HG03558 (cell line): Measurements from ENCODE around the gene FMN1.

Experiments
- ATAC-seq: cut with Tn5 transposase; IDR thresholded peaks from one replicate; pipeline ENCODE4 v1.9.1; 2021; ENCODE audit warnings: moderate number of reproducible peaks; ENCODE audit not compliant: unreplicated experiment; ENCODE audit errors: extremely low read depth

FMN1 gene

DNA sequence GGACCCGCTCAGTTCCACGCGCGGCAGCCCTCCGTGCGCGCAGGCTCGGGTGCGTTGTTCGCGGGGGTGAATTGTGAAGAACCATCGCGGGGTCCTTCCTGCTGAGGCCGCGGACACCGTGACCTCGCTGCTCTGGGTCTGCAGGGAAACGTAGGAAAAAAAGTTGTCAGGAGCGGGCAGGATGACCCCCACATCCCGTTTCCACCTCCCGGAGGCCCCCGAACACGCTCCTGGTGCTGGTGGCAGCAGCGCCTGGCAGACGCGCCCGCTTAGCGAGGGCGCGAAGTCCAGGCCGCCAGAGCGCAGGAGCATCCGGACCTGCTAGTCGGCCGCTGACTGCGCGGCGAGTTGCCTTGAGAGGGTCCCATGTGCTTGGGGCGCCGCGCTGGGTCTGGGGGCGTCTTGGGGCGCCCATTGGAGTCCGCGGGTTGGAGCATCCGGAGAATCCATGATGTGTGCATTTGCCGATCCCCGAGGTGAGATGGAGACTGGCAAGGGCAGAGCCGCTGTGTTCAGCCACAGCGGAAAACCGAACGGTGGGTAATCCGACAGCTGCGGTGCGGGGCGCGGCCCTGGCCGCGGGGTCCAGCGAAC lies 476.2 kb downstream of the FMN1 start:
- ATAC-seq = no peak

DNA sequence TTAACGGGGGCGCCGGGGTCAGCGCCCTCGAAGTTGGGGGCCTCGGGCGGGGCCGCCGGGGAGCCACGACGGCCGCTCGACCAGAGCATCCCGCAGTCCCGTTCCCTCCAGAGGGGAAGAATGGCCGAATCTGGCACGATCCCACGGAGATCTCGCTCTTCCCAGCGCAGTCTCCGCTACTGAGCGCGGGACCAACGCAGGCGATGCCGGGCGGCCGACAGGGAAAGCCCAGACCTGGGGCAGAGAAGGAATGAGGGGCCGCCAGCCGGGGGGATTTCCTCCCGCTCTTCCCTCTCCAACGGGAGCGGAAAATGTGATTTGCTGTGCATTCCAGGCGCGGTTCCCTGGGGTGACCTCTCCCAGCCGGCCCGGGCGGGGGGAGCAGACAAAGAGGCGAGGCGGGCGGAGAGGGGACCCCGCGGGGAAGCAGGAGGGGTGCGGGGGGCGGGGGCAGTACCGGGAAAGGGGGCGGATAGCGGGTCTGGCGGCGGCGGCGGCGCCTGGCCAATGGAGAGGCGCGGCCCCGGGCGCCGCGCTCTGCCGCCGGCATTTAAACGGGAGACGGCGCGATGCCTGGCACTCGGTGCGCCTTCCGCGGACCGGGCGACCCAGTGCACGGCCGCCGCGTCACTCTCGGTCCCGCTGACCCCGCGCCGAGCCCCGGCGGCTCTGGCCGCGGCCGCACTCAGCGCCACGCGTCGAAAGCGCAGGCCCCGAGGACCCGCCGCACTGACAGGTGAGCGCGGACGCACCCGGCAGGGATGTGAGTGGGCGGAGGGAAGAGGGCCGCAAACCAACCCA lies 476.9 kb downstream of the FMN1 start, which contains the start of gene GREM1:
Gene GREM1, plus strand, starts transcription at position 579 of the 801 bp plus-strand sequence. CDS start 12,687 bp downstream, outside the sequence.
- ATAC-seq = no peak

DNA sequence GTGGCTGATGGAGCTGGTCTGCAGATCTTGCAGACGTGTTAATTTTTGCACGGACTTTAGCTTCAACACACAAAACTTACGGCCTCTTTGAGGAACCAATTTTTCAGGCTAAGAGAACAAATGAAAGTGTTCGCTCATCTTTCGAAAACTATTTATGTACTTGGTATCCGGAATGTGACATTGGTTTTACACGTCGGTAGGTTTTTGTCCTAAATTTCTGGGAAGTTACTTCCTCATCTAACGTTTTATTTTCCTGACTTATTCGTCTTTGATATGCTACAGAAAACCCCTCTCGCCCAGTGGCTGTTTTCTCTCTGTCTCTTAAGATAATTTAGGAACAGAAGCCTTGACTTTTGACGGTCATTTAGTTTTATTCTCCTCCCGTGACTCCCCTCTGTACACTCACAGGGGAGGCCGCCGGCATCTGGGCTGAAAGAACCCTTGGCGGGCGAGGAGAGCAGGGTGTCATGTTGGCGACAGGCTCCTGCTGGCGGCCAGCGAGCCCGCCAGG lies 477.5 kb downstream of the FMN1 start:
- ATAC-seq = no peak

GRCh38 chr15:32716216-32716914 lies 478.1 kb downstream of the FMN1 start:
- no peak for ATAC-seq
